IMR-90 (cell line): ENCODE measurements around the gene NMRK1. TPM values are rescaled to one million over a fixed set of nuclear protein-coding genes. Genes with fewer than 3 reads are reported as not detected.

Experiments used
- ATAC-seq: fragments of 200-7000 bp; cut with Tn5 transposase; 2 replicates; pipeline ENCODE4 v1.9.1; 2020; ENCODE audit warnings: low read depth, mild to moderate bottlenecking, moderate library complexity
- BruUV-seq: library from RNA; stranded (reverse); fragments of 400-500 nt; replicated peaks from 2 replicates; lab custom pipeline; 2021; lab: Mats Ljungman, UMichigan
- CTCF ChIA-PET: fragments of 300-600 bp; formaldehyde crosslinking; extraction: SDS; loops from one replicate; lab custom pipeline; 2021; ENCODE audit warnings: antibody characterized with exemption; lab: Yijun Ruan, JAX
- POLR2A ChIA-PET: fragments of 300-600 bp; sonication (Branson Sonifier 250); formaldehyde crosslinking; loops from one replicate; lab custom pipeline; 2022; ENCODE audit warnings: antibody characterized with exemption; ENCODE audit not compliant: unreplicated experiment; lab: Charles Lee
- DNase-seq: peaks from one replicate; pipeline ENCODE4 v3.0.0; 2013
- H2AFZ ChIP-seq: replicated peaks from 2 replicates; pipeline ENCODE3; 2013; ENCODE audit warnings: low read length, mild to moderate bottlenecking; ENCODE audit not compliant: poor library complexity
- H2AK5ac ChIP-seq: 2 replicates; pipeline ENCODE4 v1.6.1; 2013; ENCODE audit warnings: low read depth, low read length, inconsistent platforms
- H2AK9ac ChIP-seq: replicated peaks from 2 replicates; pipeline ENCODE3; 2013; ENCODE audit warnings: mild to moderate bottlenecking, low read depth, low read length, moderate library complexity; ENCODE audit not compliant: poor library complexity
- H2BK120ac ChIP-seq: 2 replicates; pipeline ENCODE4 v1.6.1; 2013; ENCODE audit warnings: low read depth, low read length, inconsistent platforms
- H2BK15ac ChIP-seq: 3 replicates; pipeline ENCODE4 v1.6.1; 2013; ENCODE audit warnings: low read depth, low read length, inconsistent platforms
- H2BK20ac ChIP-seq: 2 replicates; pipeline ENCODE4 v1.6.1; 2013; ENCODE audit warnings: low read depth, mild to moderate bottlenecking, inconsistent platforms, low read length, moderate library complexity
- H2BK5ac ChIP-seq: 2 replicates; pipeline ENCODE4 v1.6.1; 2013; ENCODE audit warnings: mild to moderate bottlenecking, low read depth, low read length, inconsistent platforms; ENCODE audit not compliant: poor library complexity, severe bottlenecking
- H3K14ac ChIP-seq: replicated peaks from 2 replicates; pipeline ENCODE4 v1.6.1; 2013; ENCODE audit warnings: low read depth, low read length, inconsistent platforms
- H3K18ac ChIP-seq: 2 replicates; pipeline ENCODE4 v1.6.1; 2013; ENCODE audit warnings: low read depth, low read length, control low read depth
- H3K23ac ChIP-seq: 2 replicates; pipeline ENCODE4 v1.6.1; 2013; ENCODE audit warnings: low read depth, low read length, inconsistent platforms
- H3K27ac ChIP-seq: 2 replicates; pipeline ENCODE4 v1.5.1; 2013; ENCODE audit warnings: mild to moderate bottlenecking, control low read depth, low read length; ENCODE audit not compliant: insufficient read depth
- H3K27me3 ChIP-seq: 2 replicates; pipeline ENCODE4 v1.6.1; 2013; ENCODE audit warnings: low read length; ENCODE audit not compliant: control insufficient read depth, insufficient read depth
- H3K36me3 ChIP-seq: 2 replicates; pipeline ENCODE4 v1.6.1; 2013; ENCODE audit warnings: low read length, mixed read lengths; ENCODE audit not compliant: control insufficient read depth, insufficient read depth
- H3K4ac ChIP-seq: 2 replicates; pipeline ENCODE4 v1.6.1; 2013; ENCODE audit warnings: low read depth, low read length, inconsistent platforms
- H3K4me1 ChIP-seq: 2 replicates; pipeline ENCODE4 v1.6.1; 2013; ENCODE audit warnings: low read length, mixed read lengths; ENCODE audit not compliant: control insufficient read depth, insufficient read depth
- H3K4me2 ChIP-seq: 2 replicates; pipeline ENCODE4 v1.6.1; 2013; ENCODE audit warnings: low read depth, mild to moderate bottlenecking, control low read depth, low read length, moderate library complexity
- H3K4me3 ChIP-seq: 2 replicates; pipeline ENCODE4 v1.5.1; 2013; ENCODE audit warnings: low read depth, mild to moderate bottlenecking, control low read depth, low read length, moderate library complexity; ENCODE audit not compliant: insufficient read depth
- H3K56ac ChIP-seq: 2 replicates; pipeline ENCODE4 v1.6.1; 2013; ENCODE audit warnings: low read length, inconsistent platforms; ENCODE audit not compliant: insufficient read depth; ENCODE audit errors: extremely low read depth
- H3K79me1 ChIP-seq, 2 experiments: 2 replicates each; pipeline ENCODE4 v1.6.1; 2013; ENCODE audit warnings: low read length in 2 of 2, inconsistent platforms in 1 of 2, low read depth in 1 of 2
- H3K9ac ChIP-seq: 2 replicates; pipeline ENCODE4 v1.6.1; 2013; ENCODE audit warnings: low read depth, low read length, control low read depth
- H3K9me1 ChIP-seq: 2 replicates; pipeline ENCODE4 v1.6.1; 2013; ENCODE audit warnings: low read length, inconsistent platforms; ENCODE audit not compliant: insufficient read depth
- H3K9me3 ChIP-seq: 2 replicates; pipeline ENCODE4 v1.6.1; 2013; ENCODE audit warnings: low read length; ENCODE audit not compliant: control insufficient read depth, insufficient read depth
- H4K20me1 ChIP-seq: 2 replicates; pipeline ENCODE4 v1.6.1; 2013; ENCODE audit warnings: low read length, inconsistent platforms; ENCODE audit not compliant: insufficient read depth
- H4K5ac ChIP-seq: 2 replicates; pipeline ENCODE4 v1.6.1; 2013; ENCODE audit warnings: mild to moderate bottlenecking, low read depth, low read length, control low read depth
- H4K8ac ChIP-seq, 2 experiments: 2 replicates each; pipeline ENCODE4 v1.6.1; 2013; ENCODE audit warnings: low read depth in 2 of 2, low read length in 2 of 2, control low read depth in 1 of 2, inconsistent platforms in 1 of 2
- H4K91ac ChIP-seq: 2 replicates; pipeline ENCODE4 v1.6.1; 2013; ENCODE audit warnings: low read depth, low read length, inconsistent platforms; ENCODE audit not compliant: insufficient read depth
- BHLHE40 ChIP-seq: fragments of 150-350 bp; IDR thresholded peaks from 2 replicates; pipeline ENCODE4 v1.6.1; 2016; ENCODE audit warnings: mild to moderate bottlenecking, low read depth, low read length
- CEBPB ChIP-seq: IDR thresholded peaks from 2 replicates; pipeline ENCODE4 v1.6.1; 2012; ENCODE audit warnings: low read depth, low read length, improper control_type of control experiment
- CHD1 ChIP-seq: IDR thresholded peaks from 2 replicates; pipeline ENCODE4 v1.6.1; 2012; ENCODE audit warnings: low read depth, low read length, improper control_type of control experiment
- MAZ ChIP-seq: IDR thresholded peaks from 2 replicates; pipeline ENCODE4 v1.6.1; 2012; ENCODE audit warnings: low read depth, mild to moderate bottlenecking, low read length, improper control_type of control experiment, moderate library complexity, borderline replicate concordance
- MXI1 ChIP-seq: IDR thresholded peaks from 2 replicates; pipeline ENCODE4 v1.6.1; 2012; ENCODE audit warnings: low read depth, mild to moderate bottlenecking, low read length, moderate library complexity, borderline replicate concordance
- RAD21 ChIP-seq: IDR thresholded peaks from 2 replicates; pipeline ENCODE4 v1.6.1; 2012; ENCODE audit warnings: low read length, improper control_type of control experiment
- USF2 ChIP-seq: fragments of 150-350 bp; IDR thresholded peaks from 2 replicates; pipeline ENCODE4 v1.6.1; 2017; ENCODE audit warnings: mild to moderate bottlenecking, antibody characterized with exemption, low read length, low read depth
- WGBS, 2 experiments: methylation state at CpG; one replicate each; pipeline versions ENCODE4 v1.1.5 to v1.1.7; 2013; ENCODE audit warnings: missing lambda C conversion rate in 2 of 2; ENCODE audit not compliant: insufficient read length in 1 of 2; ENCODE audit errors: extremely low coverage in 2 of 2; 5-methylcytosine and 5-hydroxymethylcytosine counted together
- dilution Hi-C: fragments of 300-500 bp; cut with HindIII; formaldehyde crosslinking; loops from one replicate; pipeline ENCODE4 v1.14.3; 2018; ENCODE audit warnings: low sequenced_read_pairs; ENCODE audit not compliant: unreplicated experiment
- in situ Hi-C: fragments of 300-500 bp; cut with MboI; formaldehyde crosslinking; loops from 3 replicates; pipeline ENCODE4 v1.14.3; 2019; ENCODE audit warnings: low sequenced_read_pairs, inconsistent platforms, mixed read lengths
- intact Hi-C: fragments of 100-400 bp; cut with micrococcal nuclease; formaldehyde crosslinking; loops from 2 replicates; pipeline ENCODE4 v1.10.0; 2022
- polyA plus RNA-seq, 3 experiments: library from polyadenylated mRNA; depleted of rRNA; stranded (reverse); fragments of >200 nt; gene quantifications; 2 replicates each; pipeline ENCODE4 v1.2.3, GENCODE V29; 2012; ENCODE audit warnings: low replicate concordance in 1 of 3
- total RNA-seq: library from RNA; depleted of rRNA; stranded (reverse); fragments of >200 nt; gene quantifications from 2 replicates; pipeline ENCODE4 v1.2.3, GENCODE V29; 2012

The NMRK1 gene
- total and polyA plus RNA-seq, 2 of the 4 experiments (the other 2 are of a cell fraction) = 5.7 to 5.9 TPM

- Histone ChIP-seq H3K4me2 (no peak overlapping the region), H3K23ac (no peak overlapping the region), H4K5ac (no peak overlapping the region), H3K56ac (no peak overlapping the region), H2BK120ac (no peak overlapping the region), H2AFZ (no peak overlapping the region), H4K91ac (no peak overlapping the region), H3K9ac (no peak overlapping the region), H3K27ac (no peak overlapping the region), H3K27me3 (no peaks in the 10 kb centered on the region), H2AK9ac (no peak overlapping the region), H3K4me1 (peaks cover 4% of the 10 kb centered on the region; the same call in 1 of the 2 replicates), H2BK15ac (no peak overlapping the region), H4K20me1 (no peaks in the 10 kb centered on the region), H3K9me3 (no peaks in the 10 kb centered on the region), H2BK20ac (no peak overlapping the region), H3K4ac (no peak overlapping the region), H2BK5ac (no peak overlapping the region), H3K4me3 (no peak overlapping the region), H3K79me1 (peaks cover 9 to 43% of the 10 kb centered on the region in 2 experiments), H3K14ac (no peak overlapping the region), H2AK5ac (no peak overlapping the region), H3K36me3 (no peaks in the 10 kb centered on the region), H3K18ac (no peak overlapping the region), H4K8ac (no peak overlapping the region), H3K9me1 (peaks cover 4% of the 10 kb centered on the region; the same call in 1 of the 2 replicates)
- in situ Hi-C loops = no loop called here
- dilution Hi-C loops = no loop called here
- WGBS, 2 experiments = 83% methylated on average over 2 of the region's 3 CpGs; no CpG with 5 or more reads in 1 of the 2 experiments
- TF ChIP-seq CEBPB = no peak
- TF ChIP-seq MXI1 = no peak
- TF ChIP-seq BHLHE40 = no peak
- no peak for TF ChIP-seq MAZ
- TF ChIP-seq CHD1 = no peak
- TF ChIP-seq RAD21 = no peak
- no peak for TF ChIP-seq USF2
- BruUV-seq = no TSS peak
- POLR2A ChIA-PET = no interaction called here
- ATAC-seq (no peak), DNase-seq (no peak)
- CTCF ChIA-PET = no interaction called here
- intact Hi-C loops = loop anchor here (5.0 kb wide), 1 partner anchor 43 kb away; no protein-coding TSS in a partner anchor
These were observed 16.7 kb upstream of the NMRK1 start for GRCh38 chr9:75104607-75105006.
